ENCODE results near the gene TMEM108. TPM values are rescaled to one million over a fixed set of nuclear protein-coding genes. Genes with fewer than 3 reads are reported as not detected.
A peak's percentile ranks its signal among the peaks of the same experiment; 100 is the strongest.

Gene TMEM108
- polyA plus RNA-seq, 1 of the 3 experiments (the other 2 are of a cell fraction), result 8.6 TPM

DNA sequence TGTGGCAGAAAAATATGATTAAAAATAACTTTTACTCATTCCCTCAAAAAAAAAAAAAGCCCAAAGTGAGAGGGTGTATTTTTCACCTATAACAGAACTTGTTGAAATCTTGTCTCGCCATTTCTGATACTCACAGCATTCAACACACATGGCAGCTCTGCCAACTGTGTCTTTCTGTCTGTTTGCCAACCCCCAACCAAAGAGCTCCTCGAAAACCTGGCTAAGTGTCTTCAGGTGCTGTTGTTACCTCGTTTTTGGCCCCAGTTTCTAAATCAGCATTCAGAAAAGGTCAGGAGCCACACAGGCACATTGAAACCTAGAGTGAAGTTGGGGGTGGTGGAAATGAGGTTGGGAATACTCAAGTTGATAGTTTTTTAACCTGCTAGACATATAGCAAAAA, 123.5 kb downstream of the TMEM108 start (continued):
- TF ChIP-seq MEF2A (IDR thresholded peaks at IDR 0.05; ENCODE audit: borderline replicate concordance, low read depth) (no peak), SMC3 (IDR thresholded peaks at IDR 0.05; ENCODE audit: low read depth, low read length) (no peak), RFX5 (IDR thresholded peaks at IDR 0.05; ENCODE audit: low read length) (no peak), RCOR1 (IDR thresholded peaks at IDR 0.05; ENCODE audit: low read length) (no peak), EZH2phosphoT487 (IDR thresholded peaks at IDR 0.05; ENCODE audit: borderline replicate concordance, low read depth) (no peak)
- TF ChIP-seq, protein P1, sequence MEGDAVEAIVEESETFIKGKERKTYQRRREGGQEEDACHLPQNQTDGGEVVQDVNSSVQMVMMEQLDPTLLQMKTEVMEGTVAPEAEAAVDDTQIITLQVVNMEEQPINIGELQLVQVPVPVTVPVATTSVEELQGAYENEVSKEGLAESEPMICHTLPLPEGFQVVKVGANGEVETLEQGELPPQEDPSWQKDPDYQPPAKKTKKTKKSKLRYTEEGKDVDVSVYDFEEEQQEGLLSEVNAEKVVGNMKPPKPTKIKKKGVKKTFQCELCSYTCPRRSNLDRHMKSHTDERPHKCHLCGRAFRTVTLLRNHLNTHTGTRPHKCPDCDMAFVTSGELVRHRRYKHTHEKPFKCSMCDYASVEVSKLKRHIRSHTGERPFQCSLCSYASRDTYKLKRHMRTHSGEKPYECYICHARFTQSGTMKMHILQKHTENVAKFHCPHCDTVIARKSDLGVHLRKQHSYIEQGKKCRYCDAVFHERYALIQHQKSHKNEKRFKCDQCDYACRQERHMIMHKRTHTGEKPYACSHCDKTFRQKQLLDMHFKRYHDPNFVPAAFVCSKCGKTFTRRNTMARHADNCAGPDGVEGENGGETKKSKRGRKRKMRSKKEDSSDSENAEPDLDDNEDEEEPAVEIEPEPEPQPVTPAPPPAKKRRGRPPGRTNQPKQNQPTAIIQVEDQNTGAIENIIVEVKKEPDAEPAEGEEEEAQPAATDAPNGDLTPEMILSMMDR (IDR thresholded peaks at IDR 0.05), result no peak
- TF ChIP-seq, protein P2, sequence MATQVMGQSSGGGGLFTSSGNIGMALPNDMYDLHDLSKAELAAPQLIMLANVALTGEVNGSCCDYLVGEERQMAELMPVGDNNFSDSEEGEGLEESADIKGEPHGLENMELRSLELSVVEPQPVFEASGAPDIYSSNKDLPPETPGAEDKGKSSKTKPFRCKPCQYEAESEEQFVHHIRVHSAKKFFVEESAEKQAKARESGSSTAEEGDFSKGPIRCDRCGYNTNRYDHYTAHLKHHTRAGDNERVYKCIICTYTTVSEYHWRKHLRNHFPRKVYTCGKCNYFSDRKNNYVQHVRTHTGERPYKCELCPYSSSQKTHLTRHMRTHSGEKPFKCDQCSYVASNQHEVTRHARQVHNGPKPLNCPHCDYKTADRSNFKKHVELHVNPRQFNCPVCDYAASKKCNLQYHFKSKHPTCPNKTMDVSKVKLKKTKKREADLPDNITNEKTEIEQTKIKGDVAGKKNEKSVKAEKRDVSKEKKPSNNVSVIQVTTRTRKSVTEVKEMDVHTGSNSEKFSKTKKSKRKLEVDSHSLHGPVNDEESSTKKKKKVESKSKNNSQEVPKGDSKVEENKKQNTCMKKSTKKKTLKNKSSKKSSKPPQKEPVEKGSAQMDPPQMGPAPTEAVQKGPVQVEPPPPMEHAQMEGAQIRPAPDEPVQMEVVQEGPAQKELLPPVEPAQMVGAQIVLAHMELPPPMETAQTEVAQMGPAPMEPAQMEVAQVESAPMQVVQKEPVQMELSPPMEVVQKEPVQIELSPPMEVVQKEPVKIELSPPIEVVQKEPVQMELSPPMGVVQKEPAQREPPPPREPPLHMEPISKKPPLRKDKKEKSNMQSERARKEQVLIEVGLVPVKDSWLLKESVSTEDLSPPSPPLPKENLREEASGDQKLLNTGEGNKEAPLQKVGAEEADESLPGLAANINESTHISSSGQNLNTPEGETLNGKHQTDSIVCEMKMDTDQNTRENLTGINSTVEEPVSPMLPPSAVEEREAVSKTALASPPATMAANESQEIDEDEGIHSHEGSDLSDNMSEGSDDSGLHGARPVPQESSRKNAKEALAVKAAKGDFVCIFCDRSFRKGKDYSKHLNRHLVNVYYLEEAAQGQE (IDR thresholded peaks at IDR 0.05; ENCODE audit: low read depth, low read length), result no peak

DNA sequence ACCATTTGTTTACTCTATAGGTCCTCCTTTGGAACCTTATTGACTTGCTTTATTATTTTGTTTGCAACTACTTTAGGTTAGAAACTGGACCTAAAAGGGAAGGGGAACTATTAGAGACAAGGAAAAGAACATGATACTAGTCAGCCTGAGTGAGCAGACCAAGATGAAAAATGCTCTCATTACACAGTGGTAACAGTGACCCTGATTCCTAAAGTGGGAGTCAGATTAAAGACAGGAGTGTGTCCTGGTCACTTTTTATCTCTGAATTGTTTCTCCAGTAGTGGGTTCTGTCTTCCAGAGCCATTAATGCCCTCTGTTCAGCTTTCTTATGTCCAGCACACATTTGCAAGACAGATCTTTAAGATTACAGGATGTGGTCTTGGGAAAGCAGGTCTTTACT, 124.1 kb downstream of the TMEM108 start:
- Histone ChIP-seq H3F3A (replicated peaks; ENCODE audit: insufficient read depth) (no peaks in the 10 kb centered on the region), H3K4me2 (no peak overlapping the region), H4K20me1 (ENCODE audit: insufficient read depth) (no peaks in the 10 kb centered on the region), H3K9ac (no peak overlapping the region), H3K27ac (ENCODE audit: low read depth in 2 of 2, low read length in 1 of 2) (peak overlapping the region in 1 of 2 experiments; percentile 58; a peak in 2 of 4 replicates), H3K79me2 (ENCODE audit: insufficient read depth) (no peaks in the 10 kb centered on the region), H3K36me3 (replicated peaks in 1 of 2; ENCODE audit: control insufficient read depth in 1 of 2, insufficient read depth in 2 of 2, low read length in 1 of 2) (no peaks in the 10 kb centered on the region), H3K4me1 (ENCODE audit: control insufficient read depth in 1 of 2, insufficient read depth in 2 of 2, low read depth in 1 of 2, low read length in 1 of 2) (peaks cover 0 to 24% of the 10 kb centered on the region in 2 experiments; a peak in 1 of 4 replicates), H3K27me3 (ENCODE audit: insufficient read depth) (no peaks in the 10 kb centered on the region), H2AFZ (ENCODE audit: low read depth) (no peak overlapping the region), H3K9me2 (no peaks in the 10 kb centered on the region), H3K9me3 (no peaks in the 10 kb centered on the region), H3K4me3 (ENCODE audit: low read depth in 2 of 2, low read length in 1 of 2) (no peak overlapping the region)
- ChIA-PET CTCF (interaction anchor here (1.7 kb wide), 1 partner anchor 121 kb away, joined by 7 read pairs; no protein-coding TSS in a partner anchor), POLR2A (no interaction called here)
- DNase-seq, result no peak
- TF ChIP-seq SMC3 (IDR thresholded peaks at IDR 0.05; ENCODE audit: low read depth, low read length) (no peak), TCF12 (IDR thresholded peaks at IDR 0.05) (no peak), EP300 (IDR thresholded peaks at IDR 0.05; ENCODE audit: borderline replicate concordance in 1 of 2, low read depth in 1 of 2, low read length in 1 of 2) (no peak), RFX5 (IDR thresholded peaks at IDR 0.05; ENCODE audit: low read length) (no peak), CHD2 (IDR thresholded peaks at IDR 0.05; ENCODE audit: low read length, partially characterized antibody) (no peak), TAF1 (IDR thresholded peaks at IDR 0.05; ENCODE audit: borderline replicate concordance, low read depth, low read length) (no peak), GATA2 (CRISPR knock-in tag; IDR thresholded peaks at IDR 0.05) (no peak), POLR2AphosphoS5 (IDR thresholded peaks at IDR 0.05; ENCODE audit: low read depth, low read length) (no peak), RXRA (IDR thresholded peaks at IDR 0.05; ENCODE audit: borderline replicate concordance, low read depth) (no peak), IRF3 (IDR thresholded peaks at IDR 0.05; ENCODE audit: low read depth, low read length) (no peak), RCOR1 (IDR thresholded peaks at IDR 0.05; ENCODE audit: low read length) (no peak)
- TF ChIP-seq, protein P2 (IDR thresholded peaks at IDR 0.05; ENCODE audit: low read depth, low read length), result no peak
- TF ChIP-seq, protein P1 (IDR thresholded peaks at IDR 0.05), result no peak
- TF ChIP-seq, protein P3, sequence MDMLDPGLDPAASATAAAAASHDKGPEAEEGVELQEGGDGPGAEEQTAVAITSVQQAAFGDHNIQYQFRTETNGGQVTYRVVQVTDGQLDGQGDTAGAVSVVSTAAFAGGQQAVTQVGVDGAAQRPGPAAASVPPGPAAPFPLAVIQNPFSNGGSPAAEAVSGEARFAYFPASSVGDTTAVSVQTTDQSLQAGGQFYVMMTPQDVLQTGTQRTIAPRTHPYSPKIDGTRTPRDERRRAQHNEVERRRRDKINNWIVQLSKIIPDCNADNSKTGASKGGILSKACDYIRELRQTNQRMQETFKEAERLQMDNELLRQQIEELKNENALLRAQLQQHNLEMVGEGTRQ (IDR thresholded peaks at IDR 0.05; ENCODE audit: borderline replicate concordance, low read depth, low read length), result no peak

All from SK-N-SH (cell line).